Astrocyte of the cerebellum (primary cell): Measurements from ENCODE around the gene SMAD6.

ENCODE experiments used
- DNase-seq: peaks from one replicate; pipeline ENCODE4 v3.0.0-alpha.2; 2011; ENCODE audit warnings: low read depth
- H3K4me3 ChIP-seq: 2 replicates; pipeline ENCODE4 v1.5.1; 2011; ENCODE audit warnings: mild to moderate bottlenecking, low read depth, low read length, moderate library complexity
- in situ Hi-C: cut with HindIII; loops from 2 replicates; pipeline ENCODE4 v1.10.0; 2017; ENCODE audit warnings: low sequenced_read_pairs
- TF ChIP-seq, protein P1 (sequence below): IDR thresholded peaks from 2 replicates; pipeline ENCODE4 v1.5.1; 2012; ENCODE audit warnings: low read length, low read depth, moderate library complexity, mild to moderate bottlenecking; ENCODE audit errors: missing control alignments

SMAD6 gene

DNA sequence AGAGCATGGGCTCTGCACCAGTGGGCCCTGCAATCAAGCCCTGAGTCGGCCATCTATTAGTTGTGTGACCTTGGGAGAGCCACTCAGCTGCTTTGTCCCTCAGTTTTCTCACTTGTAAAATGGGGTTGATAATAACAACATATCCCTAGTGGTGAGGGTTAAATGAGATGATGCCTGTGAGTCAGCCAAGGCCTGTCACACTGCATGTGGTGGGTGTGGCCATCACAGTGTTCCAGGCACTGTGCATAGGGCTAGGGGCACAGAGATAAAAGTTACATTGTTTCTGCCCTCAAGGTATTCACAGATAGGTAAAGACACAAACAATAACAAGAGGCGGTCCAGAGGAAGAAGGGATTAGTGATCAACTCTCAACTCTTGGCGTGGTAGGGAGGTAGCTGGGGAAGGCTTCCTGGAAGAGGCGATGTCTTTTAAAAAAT, 19.5 kb downstream of the SMAD6 start:
- TF ChIP-seq, protein P1, sequence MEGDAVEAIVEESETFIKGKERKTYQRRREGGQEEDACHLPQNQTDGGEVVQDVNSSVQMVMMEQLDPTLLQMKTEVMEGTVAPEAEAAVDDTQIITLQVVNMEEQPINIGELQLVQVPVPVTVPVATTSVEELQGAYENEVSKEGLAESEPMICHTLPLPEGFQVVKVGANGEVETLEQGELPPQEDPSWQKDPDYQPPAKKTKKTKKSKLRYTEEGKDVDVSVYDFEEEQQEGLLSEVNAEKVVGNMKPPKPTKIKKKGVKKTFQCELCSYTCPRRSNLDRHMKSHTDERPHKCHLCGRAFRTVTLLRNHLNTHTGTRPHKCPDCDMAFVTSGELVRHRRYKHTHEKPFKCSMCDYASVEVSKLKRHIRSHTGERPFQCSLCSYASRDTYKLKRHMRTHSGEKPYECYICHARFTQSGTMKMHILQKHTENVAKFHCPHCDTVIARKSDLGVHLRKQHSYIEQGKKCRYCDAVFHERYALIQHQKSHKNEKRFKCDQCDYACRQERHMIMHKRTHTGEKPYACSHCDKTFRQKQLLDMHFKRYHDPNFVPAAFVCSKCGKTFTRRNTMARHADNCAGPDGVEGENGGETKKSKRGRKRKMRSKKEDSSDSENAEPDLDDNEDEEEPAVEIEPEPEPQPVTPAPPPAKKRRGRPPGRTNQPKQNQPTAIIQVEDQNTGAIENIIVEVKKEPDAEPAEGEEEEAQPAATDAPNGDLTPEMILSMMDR = no peak
- H3K4me3 ChIP-seq = no peak overlapping the region
- in situ Hi-C loops = loop anchor here (5.0 kb wide), 1 partner anchor 71 kb away; no protein-coding TSS in a partner anchor
- no peak for DNase-seq

DNA sequence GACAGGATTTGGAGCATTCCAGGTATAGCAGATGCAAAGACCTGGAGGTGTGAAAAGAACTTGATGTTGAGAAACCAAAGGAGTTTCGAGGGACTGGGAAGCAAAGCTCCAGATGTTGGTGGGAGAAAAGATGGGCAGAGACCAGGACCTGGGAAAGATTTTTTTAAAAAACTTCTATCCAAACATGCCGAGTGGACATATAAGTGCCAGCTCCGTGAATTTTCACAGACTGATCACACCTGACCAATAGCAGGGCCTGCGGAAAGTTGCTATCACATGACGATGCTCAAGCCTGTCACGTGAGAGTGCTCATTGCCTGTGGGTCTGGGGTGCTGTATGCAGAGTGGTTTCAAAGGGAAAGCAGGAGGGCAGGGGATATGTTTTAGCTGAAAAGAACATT, 19.9 kb downstream of the SMAD6 start:
- no peak for DNase-seq
- H3K4me3 ChIP-seq = no peak overlapping the region
- TF ChIP-seq, protein P1 = no peak
- in situ Hi-C loops = loop anchor here (5.0 kb wide), 1 partner anchor 70 kb away; no protein-coding TSS in a partner anchor

DNA sequence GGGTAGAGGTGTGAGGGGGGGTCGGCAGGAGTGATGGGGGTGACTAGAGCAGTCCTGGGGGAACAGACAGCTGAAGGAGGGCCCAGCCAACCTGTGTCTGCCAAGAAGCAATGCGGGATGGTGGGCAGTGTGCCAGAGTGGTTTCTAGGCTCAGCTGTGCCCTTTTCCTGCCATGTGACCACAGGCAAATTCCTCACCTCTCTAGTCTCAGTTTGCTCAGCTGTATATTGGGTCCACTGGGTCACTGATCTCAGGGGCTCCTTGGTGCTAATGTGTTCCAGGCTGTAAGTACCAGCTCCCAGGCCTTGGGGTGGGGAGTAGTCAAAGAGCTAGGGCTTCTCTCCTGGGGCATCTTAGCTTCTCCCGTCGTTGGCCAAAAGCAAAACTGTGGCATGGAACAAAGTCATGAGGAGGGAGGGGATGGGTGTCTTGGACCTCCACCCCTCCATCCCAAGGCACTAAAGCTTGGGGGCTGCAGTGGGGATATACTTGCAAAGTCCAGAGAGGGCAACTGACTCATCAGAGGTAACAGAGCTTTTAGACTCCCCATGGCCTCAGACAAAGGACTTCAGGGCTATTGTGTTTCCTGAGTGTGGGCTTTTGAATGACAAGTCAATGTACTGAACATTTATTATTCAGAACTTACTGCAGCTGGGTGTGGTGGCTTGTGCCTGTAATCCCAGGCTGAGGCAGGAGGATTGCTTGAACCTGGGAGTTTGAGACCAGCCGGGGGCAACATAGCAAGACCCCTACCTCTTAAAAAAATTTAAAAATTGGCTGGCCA, 20.9 kb downstream of the SMAD6 start:
- DNase-seq = no peak
- in situ Hi-C loops = loop anchor here (5.0 kb wide), 1 partner anchor 69 kb away; no protein-coding TSS in a partner anchor
- TF ChIP-seq, protein P1 = no peak
- no peak overlapping the region for H3K4me3 ChIP-seq

DNA sequence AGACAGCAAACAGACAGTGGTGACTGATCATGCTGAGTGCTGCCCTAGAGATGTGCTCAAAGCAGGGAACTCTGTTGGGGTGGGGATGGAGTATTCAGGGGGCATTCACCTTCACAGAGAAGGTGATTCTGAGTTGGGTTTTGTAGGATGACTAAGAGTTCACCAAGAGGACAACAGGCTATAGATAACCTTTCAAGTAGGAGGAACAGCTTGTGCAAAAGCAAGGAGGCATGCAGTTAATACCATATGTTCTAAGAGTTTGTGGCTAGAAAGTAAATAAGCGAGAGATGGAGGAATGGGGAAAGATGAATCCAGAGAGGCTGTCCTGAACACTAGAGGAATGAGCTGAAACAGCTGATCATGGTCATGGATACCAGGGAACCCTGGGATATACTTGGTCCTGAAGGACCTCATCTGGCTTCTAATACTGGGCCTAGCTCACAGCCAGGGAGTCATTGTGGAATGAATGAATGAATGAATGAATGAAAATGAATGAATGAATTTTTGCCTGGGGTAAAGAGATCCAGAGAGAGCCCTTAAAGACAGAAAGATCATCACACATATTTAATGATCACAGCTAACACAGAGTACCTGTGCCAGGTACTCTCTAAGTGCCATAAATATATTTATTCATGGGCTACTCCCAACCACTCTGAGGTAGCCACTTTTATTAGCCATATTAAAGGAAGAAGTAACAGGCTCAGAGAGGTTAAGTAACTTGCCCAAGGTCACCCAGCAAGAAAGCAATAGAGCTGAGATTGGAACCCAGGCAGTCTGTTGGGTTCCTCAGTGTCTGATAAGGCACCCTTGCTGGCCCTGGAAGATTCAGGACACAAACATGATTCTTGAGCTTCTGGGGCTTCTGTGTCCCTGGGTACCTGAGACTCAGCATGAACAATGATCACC, 22.0 kb downstream of the SMAD6 start:
- TF ChIP-seq, protein P1 = no peak
- no peak for DNase-seq
- H3K4me3 ChIP-seq = no peak overlapping the region
- in situ Hi-C loops = loop anchor here (5.0 kb wide), 1 partner anchor 68 kb away; no protein-coding TSS in a partner anchor

DNA sequence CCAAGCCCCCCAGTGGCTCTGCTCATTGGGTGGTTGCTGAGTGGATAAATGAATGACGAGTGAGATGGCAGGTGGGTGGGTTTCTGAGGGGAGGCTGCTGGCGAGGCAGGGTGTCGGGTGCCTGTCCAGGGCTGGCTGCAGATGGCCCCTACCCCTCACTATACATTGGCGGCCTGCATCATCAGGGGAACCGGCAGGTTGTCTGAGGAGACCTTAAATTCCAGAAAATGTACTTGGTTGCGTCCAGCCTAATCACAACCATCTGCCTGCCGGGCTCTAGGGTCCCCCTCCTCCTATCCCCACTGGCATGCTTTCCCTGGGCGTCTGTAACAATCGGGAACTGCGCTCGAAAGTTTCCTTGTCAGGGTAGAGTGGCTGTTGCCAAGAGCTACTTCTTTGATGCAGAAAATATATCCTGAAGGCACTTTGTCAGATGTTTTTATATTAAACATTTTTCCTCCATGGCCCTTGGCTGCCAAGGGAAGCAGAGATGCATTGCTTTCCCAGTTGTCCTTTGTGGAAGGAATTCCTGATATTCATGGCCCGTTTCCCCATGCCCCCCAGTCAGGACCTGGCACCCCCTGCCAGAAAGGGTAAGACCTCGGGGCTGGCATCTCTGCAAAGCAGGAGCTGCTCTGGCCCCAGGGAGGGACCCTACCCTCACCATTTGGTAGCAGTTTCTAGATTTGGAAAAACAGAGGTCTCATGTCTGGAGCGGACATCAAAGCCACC, 22.9 kb downstream of the SMAD6 start:
- H3K4me3 ChIP-seq = no peak overlapping the region
- DNase-seq = no peak
- TF ChIP-seq, protein P1 = no peak
- in situ Hi-C loops = loop anchor here (5.0 kb wide), 1 partner anchor 67 kb away; no protein-coding TSS in a partner anchor

DNA sequence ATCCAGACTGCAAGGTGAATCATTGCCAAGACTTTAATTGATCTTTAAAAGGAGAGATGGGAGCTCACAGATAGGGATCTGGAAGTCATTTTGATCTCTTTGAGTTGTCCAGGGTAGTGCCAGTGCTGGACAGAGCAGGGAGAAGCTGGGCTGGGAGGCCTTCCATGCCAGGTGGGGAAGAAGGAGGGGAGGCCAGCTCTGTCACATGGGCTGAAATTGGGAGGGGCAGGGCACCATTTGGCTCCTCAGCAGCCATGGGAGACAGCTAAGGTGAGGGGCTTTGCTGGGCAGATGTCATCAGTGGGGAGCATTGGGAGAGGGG, 23.4 kb downstream of the SMAD6 start:
- in situ Hi-C loops = no loop called here
- no peak overlapping the region for H3K4me3 ChIP-seq
- no peak for DNase-seq
- TF ChIP-seq, protein P1 = no peak
